Astrocyte of the cerebellum (primary cell): ENCODE results near the gene KCNN4.

ENCODE experiments used
- DNase-seq: peaks from one replicate; pipeline ENCODE4 v3.0.0-alpha.2; 2011; ENCODE audit warnings: low read depth
- H3K4me3 ChIP-seq: 2 replicates; pipeline ENCODE4 v1.5.1; 2011; ENCODE audit warnings: mild to moderate bottlenecking, low read depth, low read length, moderate library complexity
- in situ Hi-C: cut with HindIII; loops from 2 replicates; pipeline ENCODE4 v1.10.0; 2017; ENCODE audit warnings: low sequenced_read_pairs
- TF ChIP-seq, protein P1 (sequence below): IDR thresholded peaks from 2 replicates; pipeline ENCODE4 v1.5.1; 2012; ENCODE audit warnings: low read length, low read depth, moderate library complexity, mild to moderate bottlenecking; ENCODE audit errors: missing control alignments

Gene KCNN4

GRCh38 chr19:43798026-43798545, 17.3 kb upstream of the KCNN4 start:
- in situ Hi-C loops = no loop called here
- H3K4me3 ChIP-seq = peak overlapping the region; percentile 45
- TF ChIP-seq, protein P1, sequence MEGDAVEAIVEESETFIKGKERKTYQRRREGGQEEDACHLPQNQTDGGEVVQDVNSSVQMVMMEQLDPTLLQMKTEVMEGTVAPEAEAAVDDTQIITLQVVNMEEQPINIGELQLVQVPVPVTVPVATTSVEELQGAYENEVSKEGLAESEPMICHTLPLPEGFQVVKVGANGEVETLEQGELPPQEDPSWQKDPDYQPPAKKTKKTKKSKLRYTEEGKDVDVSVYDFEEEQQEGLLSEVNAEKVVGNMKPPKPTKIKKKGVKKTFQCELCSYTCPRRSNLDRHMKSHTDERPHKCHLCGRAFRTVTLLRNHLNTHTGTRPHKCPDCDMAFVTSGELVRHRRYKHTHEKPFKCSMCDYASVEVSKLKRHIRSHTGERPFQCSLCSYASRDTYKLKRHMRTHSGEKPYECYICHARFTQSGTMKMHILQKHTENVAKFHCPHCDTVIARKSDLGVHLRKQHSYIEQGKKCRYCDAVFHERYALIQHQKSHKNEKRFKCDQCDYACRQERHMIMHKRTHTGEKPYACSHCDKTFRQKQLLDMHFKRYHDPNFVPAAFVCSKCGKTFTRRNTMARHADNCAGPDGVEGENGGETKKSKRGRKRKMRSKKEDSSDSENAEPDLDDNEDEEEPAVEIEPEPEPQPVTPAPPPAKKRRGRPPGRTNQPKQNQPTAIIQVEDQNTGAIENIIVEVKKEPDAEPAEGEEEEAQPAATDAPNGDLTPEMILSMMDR = no peak
- no peak for DNase-seq

- no peak for DNase-seq
- TF ChIP-seq, protein P1 = no peak
- in situ Hi-C loops = no loop called here
- H3K4me3 ChIP-seq = no peak overlapping the region
Observed at GRCh38 chr19:43797556-43797955, 16.8 kb upstream of the KCNN4 start.

- no peak for DNase-seq
- H3K4me3 ChIP-seq = no peak overlapping the region
- TF ChIP-seq, protein P1 = no peak
- in situ Hi-C loops = no loop called here
Observed at GRCh38 chr19:43797118-43797517, 16.3 kb upstream of the KCNN4 start.

- H3K4me3 ChIP-seq = no peak overlapping the region
- DNase-seq = no peak
- TF ChIP-seq, protein P1 = no peak
- in situ Hi-C loops = no loop called here
Observed at GRCh38 chr19:43790587-43790986, 9.8 kb upstream of the KCNN4 start.

GRCh38 chr19:43789029-43789428, 8.3 kb upstream of the KCNN4 start:
- TF ChIP-seq, protein P1 = no peak
- DNase-seq = no peak
- in situ Hi-C loops = loop anchor here (5.0 kb wide), 1 partner anchor 47 kb away; no protein-coding TSS in a partner anchor
- no peak overlapping the region for H3K4me3 ChIP-seq

DNA sequence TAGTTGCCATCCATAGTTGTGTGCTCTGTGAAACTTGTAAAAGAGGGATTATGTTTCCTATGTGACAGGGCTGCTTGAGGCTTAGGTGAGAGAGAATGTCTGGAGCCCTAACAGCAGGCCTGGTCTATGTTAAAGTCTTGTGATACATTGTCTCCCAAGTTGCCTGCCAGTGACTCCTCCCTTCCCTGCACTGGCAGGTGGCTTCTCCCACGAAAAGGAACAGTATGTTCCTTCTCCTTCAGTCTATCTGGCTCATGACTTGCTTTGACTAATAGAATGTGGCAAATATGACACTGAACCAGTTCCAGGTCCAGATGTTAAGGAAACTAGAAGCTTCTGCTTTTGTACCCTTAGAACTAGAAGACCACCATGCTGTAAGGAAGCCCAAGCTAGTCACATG, 5.9 kb upstream of the KCNN4 start:
- H3K4me3 ChIP-seq = no peak overlapping the region
- in situ Hi-C loops = loop anchor here (5.0 kb wide), 1 partner anchor 44 kb away; no protein-coding TSS in a partner anchor
- no peak for DNase-seq
- TF ChIP-seq, protein P1 = no peak
